NCI-H510A (cell line): Measurements from ENCODE around the gene APOO.

Source experiments
- DNase-seq: peaks from one replicate; lab custom pipeline; 2025; lab: John Stamatoyannopoulos, UW

The APOO gene

DNA sequence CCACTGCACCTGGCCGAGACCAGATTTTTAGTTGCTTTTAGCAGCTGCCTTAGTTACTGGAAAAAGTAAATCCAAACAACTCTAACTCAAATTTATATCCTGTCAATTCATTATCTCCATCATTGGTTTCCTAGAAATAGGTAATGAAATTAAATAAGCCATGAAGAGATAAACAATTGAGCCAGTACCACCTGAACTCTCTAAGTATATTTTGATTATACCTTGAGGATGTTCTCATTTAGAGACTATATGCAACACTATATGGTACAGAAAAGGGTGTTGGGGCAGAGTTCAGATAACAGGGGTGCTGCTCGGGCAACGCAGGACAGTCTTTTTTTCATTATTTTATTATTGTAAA lies 89.8 kb downstream of the APOO start:
- DNase-seq, result no peak

DNA sequence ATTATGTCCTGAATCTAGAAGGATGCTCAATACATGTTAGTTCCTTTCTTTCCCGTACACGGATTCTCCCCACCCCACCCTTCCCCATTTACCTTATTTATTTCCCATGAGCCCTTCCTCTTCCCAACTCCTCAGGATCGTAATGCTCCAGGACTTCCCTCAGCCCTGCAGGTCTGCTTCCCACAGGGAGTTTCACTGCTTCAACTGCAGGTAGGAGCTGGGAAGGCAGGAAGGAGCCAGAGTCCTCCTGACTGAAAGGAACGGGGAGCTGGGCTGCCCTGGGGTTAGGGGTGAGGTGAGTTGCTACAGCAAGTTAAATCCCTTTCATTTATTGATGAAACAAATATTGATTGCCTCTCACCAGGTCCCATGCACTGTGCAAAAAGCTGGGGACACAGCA lies 91.6 kb downstream of the APOO start:
- DNase-seq, result no peak

DNA sequence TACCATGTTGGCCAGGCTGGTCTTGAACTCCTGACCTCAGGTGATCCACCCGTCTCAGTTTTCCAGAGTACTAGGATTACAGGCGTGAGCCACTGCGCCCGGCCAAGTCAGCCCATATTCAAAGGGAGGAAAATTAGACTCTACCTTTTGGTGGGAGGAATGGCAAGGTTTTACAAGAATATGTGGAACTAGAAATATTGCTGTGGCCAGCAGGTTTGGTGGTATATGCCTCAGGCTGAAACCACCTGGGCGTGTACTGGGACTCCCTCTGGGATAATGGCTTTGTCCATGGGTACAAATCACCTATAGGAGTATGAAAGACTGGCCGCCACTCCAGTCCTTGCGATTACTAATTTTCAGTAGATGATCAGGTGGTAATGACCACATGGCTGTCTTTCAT lies 92.4 kb downstream of the APOO start:
- no peak for DNase-seq

DNA sequence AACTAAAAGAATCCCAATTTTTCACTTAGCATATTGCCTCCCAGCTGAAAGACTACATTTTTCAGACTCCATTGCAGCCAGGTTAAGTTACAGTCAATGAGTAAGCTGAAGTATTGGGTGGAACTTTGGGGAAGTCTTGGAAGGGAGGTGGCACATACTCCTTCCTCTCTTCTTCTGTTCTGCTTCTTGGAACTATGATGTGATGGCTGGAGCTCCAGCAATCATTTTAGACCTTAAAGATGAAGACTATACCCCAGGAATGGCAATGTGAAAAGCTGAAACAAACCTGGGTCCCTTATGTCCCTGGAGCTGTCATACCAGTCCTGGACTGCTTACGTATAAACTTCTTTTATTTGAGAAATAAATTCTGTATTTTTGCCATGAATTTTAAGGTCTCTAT lies 93.9 kb downstream of the APOO start:
- DNase-seq, result no peak

DNA sequence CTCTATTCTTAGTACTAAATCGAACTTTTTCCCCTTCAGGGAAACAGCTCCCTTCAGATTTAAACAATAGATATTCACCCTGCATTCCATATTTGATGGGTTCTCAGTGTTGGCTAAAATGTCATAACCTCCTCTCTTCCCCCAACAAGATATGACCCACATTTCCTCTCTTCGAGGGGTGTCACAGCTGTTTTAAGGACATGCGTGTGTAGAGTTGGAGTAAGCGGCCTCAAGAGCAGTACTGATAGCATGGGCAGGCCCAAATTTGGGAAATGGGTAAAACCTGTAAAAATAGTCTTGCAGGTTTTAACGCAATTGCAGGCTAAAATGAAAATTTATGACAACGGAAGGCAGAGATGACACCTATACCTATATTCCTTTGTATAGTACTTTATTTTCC lies 96.1 kb downstream of the APOO start:
- DNase-seq, result no peak

DNA sequence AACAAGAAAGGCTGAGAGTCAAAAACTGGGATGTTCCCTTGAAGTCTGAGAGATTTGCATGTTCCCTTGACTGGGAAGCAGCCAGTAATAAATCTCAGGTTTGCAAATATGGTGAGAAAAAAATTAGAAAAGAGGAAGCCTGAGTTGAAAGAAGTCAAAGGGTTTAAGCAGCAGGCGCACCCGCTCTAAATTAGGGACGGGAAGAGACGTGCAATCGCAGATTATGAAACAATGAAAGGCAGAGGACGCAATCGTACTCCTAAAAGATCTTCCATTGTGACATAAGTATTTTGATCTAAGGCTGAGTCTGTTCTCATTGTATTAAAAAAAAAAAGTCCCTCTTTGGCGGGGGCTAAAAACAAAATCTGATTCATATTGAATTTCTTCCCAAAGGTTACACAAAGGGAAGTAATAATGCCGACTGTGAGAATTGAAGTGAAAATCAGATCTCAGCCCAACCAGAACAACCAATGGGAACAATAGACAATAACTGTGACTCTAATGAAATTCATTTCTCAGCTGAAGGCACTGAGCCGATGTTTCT lies 96.6 kb downstream of the APOO start:
- no peak for DNase-seq

DNA sequence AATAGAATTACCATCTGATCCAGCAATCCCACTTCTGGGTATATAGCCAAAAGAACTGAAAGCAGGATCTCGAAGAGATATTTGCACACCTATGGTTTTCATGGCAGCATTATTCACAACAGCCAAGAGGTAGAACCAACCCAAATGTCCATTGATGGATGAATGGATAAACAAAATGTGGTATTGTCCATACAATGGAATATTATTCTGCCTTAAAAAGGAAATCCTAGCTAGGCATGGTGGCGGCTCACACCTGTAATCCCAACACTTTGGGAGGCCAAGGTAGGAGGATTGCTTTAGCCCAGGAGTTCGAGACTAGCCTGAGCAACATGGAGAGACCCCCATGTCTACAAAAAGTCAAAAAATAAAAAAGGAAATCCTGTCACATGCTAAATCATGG lies 97.5 kb downstream of the APOO start:
- DNase-seq, result no peak

DNA sequence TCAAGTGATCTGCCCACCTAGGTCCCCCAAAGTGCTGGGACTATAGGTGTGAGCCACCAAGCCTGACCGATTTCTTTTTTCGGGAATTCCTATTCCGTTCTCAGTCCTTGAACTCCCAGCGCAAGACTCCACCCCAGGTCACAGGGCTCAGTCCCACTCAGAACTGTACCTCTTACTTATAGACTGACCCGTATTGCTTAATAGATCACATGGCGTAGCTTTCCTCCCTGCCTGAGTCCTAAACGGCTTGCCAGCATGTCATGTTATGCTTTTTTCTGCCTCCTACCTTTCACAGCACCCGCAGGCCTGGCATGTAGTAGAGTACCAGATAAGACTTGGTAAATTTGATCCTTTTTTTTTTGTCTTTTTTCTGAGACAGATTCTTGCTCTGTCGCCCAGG lies 102.3 kb downstream of the APOO start:
- DNase-seq, result no peak

DNA sequence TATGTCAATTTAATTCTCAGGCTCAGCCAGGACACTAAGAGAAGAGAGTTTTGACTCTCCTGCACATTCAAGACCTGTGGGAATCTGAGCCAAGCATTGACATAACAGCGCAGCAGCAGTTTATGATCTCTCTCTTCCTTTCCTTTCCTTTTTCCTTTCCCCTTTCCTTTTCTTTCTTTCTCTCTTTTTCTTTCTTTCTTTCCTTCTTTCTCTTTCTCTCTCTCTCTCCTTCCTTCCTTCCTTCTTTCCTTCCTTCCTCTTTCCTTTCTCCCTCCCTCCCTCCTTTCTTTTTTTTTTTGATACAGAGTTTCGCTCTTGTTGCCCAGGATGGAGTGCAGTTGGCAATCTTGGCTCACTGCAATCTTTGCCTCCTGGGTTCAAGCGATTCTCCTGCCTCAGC lies 103.2 kb downstream of the APOO start:
- no peak for DNase-seq

DNA sequence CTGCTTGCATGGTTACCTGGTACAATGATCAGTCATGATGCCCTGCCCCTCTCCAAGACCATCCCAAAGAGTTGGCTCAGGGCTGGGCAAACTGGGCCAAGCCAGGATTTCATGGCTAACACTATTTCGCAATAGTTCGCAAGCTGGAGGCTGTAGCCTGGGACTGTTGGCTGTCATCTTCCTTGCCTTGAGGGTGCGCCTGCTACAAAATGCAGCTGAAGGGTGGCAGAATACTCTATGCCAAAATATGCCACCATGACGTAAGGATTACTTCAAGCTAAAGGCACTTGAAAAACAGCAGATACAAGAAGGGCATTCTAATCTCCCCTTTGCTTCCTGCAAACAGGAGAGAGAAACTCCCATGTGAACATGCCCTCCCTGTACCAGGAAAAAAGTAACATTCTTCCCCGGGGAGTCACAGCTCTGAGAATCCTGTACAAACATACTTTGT lies 103.8 kb downstream of the APOO start:
- no peak for DNase-seq

DNA sequence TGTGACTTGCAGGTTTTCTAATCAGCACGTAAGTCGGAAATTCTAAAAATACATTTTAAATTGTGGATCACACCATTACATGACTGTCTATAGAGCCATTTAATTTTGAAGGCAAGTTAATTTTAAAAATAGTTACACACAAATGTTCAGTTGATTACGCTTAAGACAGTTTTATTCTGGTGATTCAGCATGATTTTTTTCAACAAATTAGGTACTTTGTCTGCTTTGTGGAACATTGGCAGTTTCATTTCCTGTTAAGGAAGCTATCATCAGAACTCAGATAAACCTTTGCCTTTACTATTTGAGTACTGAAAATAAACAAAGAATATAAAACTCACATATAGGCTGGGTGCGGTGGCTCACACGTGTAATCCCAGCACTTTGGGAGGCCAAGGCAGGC lies 105.3 kb downstream of the APOO start:
- no peak for DNase-seq

DNA sequence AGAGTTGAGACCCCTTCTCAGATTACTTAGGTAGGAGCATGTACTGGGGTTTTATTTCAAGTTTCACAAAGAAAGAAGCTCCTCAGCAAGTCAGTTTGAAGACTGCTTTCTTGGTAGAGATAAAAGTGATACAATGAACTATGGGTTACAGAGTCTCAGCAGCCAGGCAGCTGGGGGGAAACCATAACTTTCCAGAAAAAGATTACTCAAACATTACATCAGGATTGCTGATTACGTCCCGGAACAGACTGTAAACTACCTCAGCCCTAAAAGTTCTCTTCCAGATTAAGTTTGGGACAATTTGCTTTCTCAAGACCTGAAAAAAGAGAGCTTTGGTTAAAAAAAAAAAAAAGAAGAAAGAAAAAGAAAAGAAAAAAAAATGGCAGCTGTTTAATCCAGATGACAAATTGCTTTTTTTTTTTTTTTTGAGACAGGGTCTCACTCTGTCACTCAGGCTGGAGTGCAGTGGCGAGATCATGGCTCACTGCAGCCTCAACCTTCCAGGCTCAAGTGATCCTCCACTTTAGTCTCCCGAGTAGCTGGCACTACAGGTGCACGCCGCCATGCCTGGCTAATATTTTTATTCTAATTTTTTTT lies 108.2 kb downstream of the APOO start:
- no peak for DNase-seq

DNA sequence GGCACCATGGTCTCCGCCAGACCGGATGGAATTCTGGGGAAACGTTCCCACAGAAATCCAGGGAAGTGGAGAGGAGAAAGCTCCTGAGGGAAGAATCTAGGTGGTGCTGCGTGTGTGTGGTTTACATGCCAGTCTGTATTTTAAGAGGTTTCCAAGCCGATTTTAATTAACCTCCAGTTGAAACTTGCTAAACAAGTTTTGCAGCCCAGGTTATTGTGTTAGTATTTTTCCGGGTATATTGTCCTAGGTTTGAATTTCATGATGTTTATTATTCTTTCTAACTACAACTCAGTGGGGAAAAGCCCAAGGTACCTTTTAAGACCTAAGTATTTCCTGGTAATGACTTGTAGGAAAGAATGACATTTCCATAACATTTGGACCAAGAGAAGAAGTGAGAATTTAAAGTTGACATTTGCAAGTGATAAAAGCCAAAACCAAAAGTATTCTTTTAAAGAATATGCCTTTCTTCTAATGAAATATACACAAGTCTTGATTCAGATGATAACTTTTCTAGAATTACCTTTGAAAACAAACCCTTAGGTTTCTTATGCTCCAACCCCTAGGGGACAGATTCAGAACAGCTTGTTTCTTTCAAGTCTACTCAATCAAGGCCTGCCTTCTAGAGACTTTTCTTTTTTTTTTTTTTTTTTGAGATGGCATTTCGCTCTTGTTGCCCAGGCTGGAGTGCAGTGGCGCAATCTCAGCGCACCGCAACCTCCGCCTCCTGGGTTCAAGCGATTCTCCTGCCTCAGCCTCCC lies 110.2 kb downstream of the APOO start:
- peak; percentile 23 for DNase-seq

DNA sequence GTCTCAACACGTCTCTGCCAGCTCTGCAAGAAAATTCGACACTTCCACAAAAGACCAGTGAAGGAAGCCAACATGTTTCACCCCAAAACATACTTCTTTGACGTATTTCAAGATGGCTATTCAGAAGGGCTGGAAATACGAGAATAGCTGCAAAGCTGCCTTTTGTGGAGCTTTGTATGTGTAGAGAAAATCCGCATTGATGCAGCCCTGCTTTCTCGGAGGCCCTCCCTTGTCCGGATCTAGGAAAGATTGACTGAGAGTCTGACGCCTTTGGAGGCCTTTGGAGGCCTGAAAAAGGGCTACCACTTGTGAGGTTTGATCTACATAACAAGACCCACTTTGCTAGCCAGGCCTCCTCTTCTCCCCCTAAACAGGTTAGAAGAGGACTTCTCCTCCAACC lies 112.5 kb downstream of the APOO start:
- DNase-seq, result no peak

DNA sequence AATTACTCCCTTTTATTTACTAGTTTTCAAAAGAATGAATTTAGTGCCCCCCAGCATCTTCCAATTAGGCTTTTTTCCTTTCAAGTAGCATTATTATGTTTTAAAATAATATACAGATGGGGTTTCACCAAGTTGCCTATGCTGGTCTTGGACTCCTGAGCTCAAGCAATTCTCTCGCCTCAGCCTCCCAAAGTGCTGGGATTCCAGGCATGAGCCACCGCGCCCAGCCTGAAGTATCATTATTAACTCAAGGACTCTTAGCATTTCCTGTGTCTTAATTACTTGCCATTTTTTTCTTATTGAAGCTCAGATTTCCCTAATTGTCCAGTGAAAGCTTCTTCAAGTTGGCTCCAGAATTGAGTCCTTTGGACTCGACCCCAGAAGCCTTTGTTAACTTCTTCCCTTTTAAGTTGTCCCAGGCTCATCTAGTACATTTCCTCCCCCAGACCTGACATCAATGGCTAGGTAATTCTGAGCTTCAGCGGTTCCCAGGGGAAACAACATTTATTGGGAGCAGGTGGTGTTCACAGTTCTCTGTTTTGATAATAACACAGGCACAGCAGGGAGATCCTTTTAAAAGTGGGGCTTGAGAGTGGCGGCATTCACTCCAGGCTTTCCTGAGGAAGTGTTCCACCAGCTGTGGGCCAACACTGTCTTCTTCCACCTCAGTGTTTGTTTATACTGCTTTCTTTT lies 114.7 kb downstream of the APOO start:
- DNase-seq, result peak; percentile 22

DNA sequence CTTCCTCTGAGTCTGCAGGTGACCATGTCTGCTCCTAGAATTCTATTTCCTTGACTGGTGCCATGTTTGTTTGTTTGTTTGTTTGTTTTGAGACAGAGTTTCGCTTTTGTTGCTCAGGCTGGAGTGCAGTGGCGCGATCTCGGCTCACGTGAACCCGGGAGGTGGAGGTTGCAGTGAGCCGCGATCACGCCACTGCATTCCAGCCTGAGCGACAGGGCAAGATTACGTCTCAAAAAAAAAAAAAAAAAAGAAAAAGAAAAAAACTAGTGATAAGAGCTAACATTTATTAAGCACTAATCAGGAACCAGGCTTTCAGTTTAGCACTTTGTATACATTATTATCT lies 117.6 kb downstream of the APOO start:
- DNase-seq, result no peak

DNA sequence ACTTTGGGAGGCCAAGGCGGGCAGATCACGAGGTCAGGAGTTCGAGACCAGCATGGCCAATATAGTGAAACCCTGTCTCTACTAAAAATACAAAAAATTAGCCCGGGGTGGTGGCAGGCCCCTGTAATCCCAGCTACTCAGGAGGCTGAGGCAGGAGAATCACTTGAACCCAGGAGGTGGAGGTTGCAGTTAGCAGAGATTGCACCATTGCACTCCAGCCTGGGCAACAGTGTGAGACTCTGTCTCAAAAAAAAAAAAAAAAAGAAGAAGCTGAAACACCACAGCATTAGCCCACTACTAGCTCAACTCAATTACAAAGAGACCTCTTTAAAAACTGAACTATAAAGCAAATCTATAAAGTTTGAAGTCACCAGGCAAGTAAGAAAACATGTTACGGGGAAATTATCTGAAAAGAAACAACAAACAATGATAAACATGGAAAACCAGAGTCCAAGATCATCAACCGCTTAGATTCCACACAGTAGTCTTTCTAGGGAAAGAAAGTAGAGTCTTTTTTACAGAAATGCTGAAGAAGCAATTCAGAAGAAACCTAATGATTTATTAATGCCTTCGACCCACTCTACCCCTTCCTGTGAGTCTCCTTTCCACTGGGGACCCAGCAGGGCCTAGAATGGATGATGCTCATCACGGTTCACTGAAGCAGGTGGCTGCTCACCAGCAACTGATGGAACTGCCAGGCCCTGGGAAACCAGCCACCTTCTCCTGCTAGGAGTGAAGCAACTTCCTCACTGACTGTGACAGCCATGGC lies 118.2 kb downstream of the APOO start:
- no peak for DNase-seq

DNA sequence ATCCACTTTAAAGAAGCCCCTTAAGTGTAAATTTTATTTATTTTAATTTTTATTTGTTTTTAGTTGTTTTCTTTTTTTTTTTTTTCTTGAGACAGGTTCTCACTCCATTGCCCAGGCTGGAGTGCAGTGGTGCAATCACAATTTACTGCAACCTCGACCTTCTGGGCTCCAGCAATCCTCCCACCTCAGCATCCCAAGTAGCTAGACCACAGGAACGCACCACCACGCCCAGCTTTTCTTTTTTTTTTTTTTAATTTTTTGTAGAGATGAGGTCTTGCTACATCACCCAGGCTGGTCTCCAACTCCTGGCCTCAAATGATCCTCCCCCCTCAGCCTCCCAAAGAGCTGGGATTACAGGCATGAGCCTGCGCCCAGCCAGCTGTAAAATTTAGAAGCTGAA lies 118.8 kb downstream of the APOO start:
- DNase-seq, result no peak

DNA sequence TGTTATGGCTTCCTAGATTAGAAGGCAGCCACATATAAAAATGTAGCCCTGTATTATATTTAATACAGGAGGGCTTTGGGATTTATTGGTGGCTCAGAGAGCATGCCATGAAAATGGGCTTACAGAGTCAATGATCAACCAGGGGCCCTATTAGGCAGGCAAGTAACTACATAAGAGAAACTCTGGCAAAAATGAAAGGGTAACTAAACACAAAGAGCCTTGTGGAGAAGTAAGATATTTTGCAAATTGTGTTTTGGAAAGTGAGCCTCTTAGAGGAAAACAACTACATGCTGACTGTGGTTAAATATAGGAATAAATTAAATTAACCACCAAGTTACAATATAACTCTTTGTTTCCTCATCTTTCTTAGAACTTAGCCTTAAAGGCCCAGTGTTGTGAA lies 119.2 kb downstream of the APOO start:
- no peak for DNase-seq

DNA sequence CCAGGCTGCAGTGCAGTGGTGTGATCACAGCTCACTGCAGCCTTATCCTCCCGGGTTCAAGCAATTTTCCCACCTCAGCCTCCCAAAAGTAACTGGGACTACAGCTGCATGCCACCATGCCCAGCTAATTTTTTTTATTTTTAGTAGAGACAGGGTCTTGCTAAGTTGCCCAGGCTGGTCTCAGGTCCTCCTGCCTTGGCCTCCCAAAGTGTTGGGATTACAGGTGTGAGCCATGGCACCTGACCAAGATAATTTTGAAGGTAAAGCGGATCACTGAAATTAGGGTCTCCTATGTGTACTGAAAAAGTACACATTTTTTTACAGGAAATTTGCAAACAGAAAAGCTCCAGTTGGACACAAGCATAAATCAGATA lies 120.0 kb downstream of the APOO start:
- no peak for DNase-seq

DNA sequence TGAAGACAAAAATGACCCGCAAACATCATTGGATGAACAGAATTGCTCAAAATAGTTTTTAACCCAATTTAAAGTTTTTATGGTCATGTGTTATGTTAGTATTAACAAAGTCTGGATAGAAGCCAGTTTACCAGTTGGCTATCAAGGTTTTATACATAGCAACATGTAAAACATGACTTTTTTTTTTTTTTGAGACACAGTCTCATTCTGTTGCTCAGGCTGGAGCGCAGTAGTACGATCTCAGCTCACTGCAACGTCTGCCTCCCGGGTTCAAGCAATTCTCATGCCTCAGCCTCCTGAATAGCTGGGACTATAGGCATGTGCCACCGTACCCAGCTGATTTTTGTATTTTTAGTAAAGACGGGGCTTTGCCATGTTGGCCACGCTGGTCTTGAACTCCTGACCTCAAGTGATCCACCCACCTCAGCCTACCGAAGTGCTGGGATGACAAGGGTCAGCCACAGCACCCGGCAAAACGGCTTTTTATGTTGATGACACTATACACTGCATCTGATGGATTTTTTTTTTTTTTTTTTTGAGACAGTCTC lies 121.4 kb downstream of the APOO start:
- no peak for DNase-seq

DNA sequence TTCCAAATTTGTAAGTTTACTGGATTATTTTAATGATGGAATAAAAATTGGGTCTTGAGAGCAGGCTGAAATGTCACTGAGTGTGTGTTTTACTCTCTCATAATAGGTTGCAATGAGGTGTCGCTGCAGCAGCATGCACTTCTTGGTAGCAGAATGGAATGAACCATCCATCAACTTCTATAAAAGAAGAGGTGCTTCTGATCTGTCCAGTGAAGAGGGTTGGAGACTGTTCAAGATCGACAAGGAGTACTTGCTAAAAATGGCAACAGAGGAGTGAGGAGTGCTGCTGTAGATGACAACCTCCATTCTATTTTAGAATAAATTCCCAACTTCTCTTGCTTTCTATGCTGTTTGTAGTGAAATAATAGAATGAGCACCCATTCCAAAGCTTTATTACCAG lies 122.2 kb downstream of the APOO start:
- no peak for DNase-seq
